Left lung (tissue), 10 donors: Measurements from ENCODE around the gene FAM228B. TPM values are rescaled to one million over a fixed set of nuclear protein-coding genes. Genes with fewer than 3 reads are reported as not detected.

Source experiments
- ATAC-seq: fragments of 200-7000 bp; cut with Tn5 transposase; one replicate; pipeline ENCODE4 v1.9.1; 2020; ENCODE audit warnings: moderate library complexity
- DNase-seq, 4 donors: peaks; one replicate each; pipeline ENCODE4 v3.0.0-alpha.2; 2013 to 2020
- H3K27ac ChIP-seq, 2 donors: fragments of 200-600 bp; sonication (generic) in 1 of 2; one replicate each; pipeline versions ENCODE4 v1.5.0 to v1.8.0; 2020 to 2021
- H3K27me3 ChIP-seq, 2 donors: fragments of 200-600 bp; sonication (generic) in 1 of 2; one replicate each; pipeline versions ENCODE4 v1.5.0 to v1.8.0; 2020 to 2021
- H3K36me3 ChIP-seq, 2 donors: fragments of 200-600 bp; sonication (generic) in 1 of 2; one replicate each; pipeline versions ENCODE4 v1.5.0 to v1.8.0; 2020 to 2021
- H3K4me1 ChIP-seq, 2 donors: fragments of 200-600 bp; one replicate each; pipeline ENCODE4 v1.8.0; 2021
- H3K4me3 ChIP-seq, 2 donors: fragments of 200-600 bp; sonication (generic) in 1 of 2; one replicate each; pipeline versions ENCODE4 v1.5.0 to v1.8.0; 2020 to 2021; ENCODE audit warnings: mild to moderate bottlenecking in 1 of 2
- H3K9me3 ChIP-seq, 2 donors: fragments of 200-600 bp; sonication (generic) in 1 of 2; one replicate each; pipeline versions ENCODE4 v1.5.0 to v1.8.0; 2020 to 2021
- intact Hi-C, 2 donors: fragments of 100-400 bp; cut with DNase I; formaldehyde crosslinking; loops; one replicate each; pipeline versions ENCODE4 v1.11.2 to v1.14.2; 2022
- polyA plus RNA-seq, 6 donors: library from polyadenylated mRNA; unstranded; fragments of 120-200 nt; gene quantifications; one replicate each; pipeline ENCODE4 v1.2.1, GENCODE V29; 2013; ENCODE audit not compliant: insufficient read length in 6 of 6
- total RNA-seq, 2 donors: library from RNA; stranded (reverse); fragmentation: NEBNext Ultra II Directional; extraction: Animal tissue kit (Norgen Biotek cat#: 25700); gene quantifications; one replicate each; pipeline ENCODE4 v1.2.1, GENCODE V29; 2021
- TF ChIP-seq, protein P1 (sequence below), 2 donors: fragments of 200-600 bp; sonication (generic) in 1 of 2; IDR thresholded peaks; one replicate each; pipeline versions ENCODE4 v1.5.0 to v1.8.0; 2021; ENCODE audit warnings: antibody characterized with exemption in 2 of 2
- donor health status: DM: no; HTN: yes; CAD: no.
- donor health status: DM: no; HTN: no; CAD: no.

Gene FAM228B
- total and polyA plus RNA-seq, 8 donors = 18.2 to 30.6 (median 26.2) TPM

DNA sequence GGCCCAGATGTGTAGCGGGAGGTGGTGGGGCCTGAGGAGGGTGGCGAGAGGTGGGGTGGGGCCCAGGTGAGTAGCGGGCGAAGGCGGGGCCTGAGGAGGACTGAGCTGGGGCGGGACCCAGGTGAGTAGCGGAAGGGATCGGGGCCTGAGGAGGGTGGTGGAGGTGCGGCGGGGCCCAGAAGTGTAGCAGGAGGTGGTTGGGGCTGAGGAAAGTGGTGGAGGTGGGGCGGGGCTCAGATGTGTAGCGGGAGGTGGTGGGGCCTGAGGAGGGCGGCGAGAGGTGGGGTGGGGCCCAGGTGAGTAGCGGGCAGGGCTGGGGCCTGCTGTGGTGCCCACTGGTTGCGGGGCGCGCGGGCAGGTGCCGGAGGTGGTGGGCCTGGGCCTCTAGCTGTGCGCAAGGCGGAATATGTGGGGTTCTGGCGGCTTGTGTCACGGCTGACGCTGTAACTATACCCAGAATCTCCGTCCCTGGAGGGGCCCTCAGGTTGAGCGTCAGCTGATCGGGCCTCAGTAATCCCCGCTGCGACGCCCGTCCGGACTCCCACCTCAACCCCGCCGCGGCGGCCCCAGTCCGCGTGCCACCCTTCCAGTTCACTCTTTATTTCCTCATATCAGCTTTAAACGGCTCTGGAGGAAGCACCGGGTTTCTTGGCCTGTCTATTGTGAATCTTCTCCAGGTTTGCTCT lies 46.3 kb upstream of the FAM228B start:
- Histone ChIP-seq H3K36me3 (peaks cover 0 to 46% of the 10 kb centered on the region in 2 donors), H3K27me3 (no peaks in the 10 kb centered on the region), H3K9me3 (no peaks in the 10 kb centered on the region), H3K4me3 (peak overlapping the region; percentile 52 to 88), H3K4me1 (peaks cover 17 to 48% of the 10 kb centered on the region in 2 donors), H3K27ac (peak overlapping the region; percentile 87 to 94)
- DNase-seq (no peak), ATAC-seq (no peak)
- intact Hi-C loops = no loop called here
- TF ChIP-seq, protein P1, sequence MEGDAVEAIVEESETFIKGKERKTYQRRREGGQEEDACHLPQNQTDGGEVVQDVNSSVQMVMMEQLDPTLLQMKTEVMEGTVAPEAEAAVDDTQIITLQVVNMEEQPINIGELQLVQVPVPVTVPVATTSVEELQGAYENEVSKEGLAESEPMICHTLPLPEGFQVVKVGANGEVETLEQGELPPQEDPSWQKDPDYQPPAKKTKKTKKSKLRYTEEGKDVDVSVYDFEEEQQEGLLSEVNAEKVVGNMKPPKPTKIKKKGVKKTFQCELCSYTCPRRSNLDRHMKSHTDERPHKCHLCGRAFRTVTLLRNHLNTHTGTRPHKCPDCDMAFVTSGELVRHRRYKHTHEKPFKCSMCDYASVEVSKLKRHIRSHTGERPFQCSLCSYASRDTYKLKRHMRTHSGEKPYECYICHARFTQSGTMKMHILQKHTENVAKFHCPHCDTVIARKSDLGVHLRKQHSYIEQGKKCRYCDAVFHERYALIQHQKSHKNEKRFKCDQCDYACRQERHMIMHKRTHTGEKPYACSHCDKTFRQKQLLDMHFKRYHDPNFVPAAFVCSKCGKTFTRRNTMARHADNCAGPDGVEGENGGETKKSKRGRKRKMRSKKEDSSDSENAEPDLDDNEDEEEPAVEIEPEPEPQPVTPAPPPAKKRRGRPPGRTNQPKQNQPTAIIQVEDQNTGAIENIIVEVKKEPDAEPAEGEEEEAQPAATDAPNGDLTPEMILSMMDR (IDR thresholded peaks at IDR 0.05) = no peak

DNA sequence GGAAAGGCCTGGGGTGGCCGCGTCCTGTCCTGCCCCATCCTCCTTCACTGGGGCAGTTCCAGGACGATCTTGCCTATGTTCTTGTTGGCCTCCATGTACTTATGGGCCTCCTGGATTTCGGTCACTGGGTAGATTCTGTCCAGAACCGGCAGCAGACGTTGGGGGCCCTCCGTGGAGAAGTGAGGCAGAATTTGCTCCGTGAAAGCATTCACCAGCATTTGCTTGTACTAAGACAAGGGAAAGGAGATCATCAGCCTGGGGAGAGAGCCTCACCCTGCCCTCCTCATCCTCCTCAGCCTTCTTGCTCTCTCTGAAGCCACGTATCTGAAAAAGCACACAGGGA lies 45.8 kb upstream of the FAM228B start:
- H3K36me3 ChIP-seq = peaks cover 0 to 46% of the 10 kb centered on the region in 2 donors
- intact Hi-C loops = no loop called here
- no peaks in the 10 kb centered on the region for H3K9me3 ChIP-seq
- no peaks in the 10 kb centered on the region for H3K27me3 ChIP-seq
- peaks cover 17 to 53% of the 10 kb centered on the region in 2 donors for H3K4me1 ChIP-seq
- peak overlapping the region; percentile 87 to 94 for H3K27ac ChIP-seq
- H3K4me3 ChIP-seq = peak overlapping the region; percentile 52 to 88
- TF ChIP-seq, protein P1 (IDR thresholded peaks at IDR 0.05) = no peak
- DNase-seq = no peak
- ATAC-seq = no peak

DNA sequence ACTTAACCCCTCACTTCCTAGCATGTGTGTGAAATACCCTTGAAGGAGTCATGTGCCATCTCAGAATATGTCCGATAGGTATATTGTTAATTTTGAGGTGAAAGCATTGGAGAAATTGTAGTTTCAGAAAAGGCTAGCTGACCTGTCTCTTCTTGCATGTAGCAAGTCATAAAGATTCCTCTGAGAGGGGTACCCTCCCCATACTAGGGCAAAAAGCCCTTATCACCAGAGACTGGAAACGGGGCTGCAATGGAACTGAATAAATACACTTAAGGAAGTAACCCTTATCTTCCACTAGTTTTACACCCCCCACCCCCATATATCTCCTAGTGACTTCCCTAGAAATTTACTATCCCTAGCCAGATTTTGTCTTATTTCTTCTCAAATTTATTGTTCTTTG lies 45.4 kb upstream of the FAM228B start:
- Histone ChIP-seq H3K36me3 (peaks cover 0 to 45% of the 10 kb centered on the region in 2 donors), H3K9me3 (no peaks in the 10 kb centered on the region), H3K4me3 (peak overlapping the region in 1 of 2 donors; percentile 88), H3K27me3 (no peaks in the 10 kb centered on the region), H3K27ac (peak overlapping the region; percentile 87 to 94), H3K4me1 (peaks cover 20 to 56% of the 10 kb centered on the region in 2 donors)
- intact Hi-C loops = no loop called here
- TF ChIP-seq, protein P1 (IDR thresholded peaks at IDR 0.05) = no peak
- DNase-seq (no peak), ATAC-seq (no peak)

DNA sequence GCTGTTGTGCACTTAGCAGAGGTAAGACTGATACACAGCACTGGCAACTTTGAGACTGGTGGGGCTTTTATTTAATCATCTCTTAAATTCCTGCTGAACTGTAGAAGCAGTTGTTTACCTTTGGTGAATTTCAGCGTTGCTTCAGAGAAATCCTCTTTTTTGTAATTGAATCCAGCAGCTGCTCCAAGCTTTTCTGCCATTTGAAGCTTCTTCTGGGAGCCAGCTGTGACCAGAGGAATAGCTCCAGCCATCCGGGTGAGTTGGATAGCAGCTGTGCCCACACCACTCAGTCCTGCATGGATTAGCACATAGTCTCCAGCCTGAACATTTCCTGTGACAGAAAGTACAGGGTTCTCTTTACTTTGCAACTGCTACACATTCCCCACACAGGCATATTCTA lies 42.6 kb upstream of the FAM228B start:
- peak overlapping the region in 1 of 2 donors; percentile 90 for H3K27ac ChIP-seq
- no peaks in the 10 kb centered on the region for H3K27me3 ChIP-seq
- ATAC-seq (no peak), DNase-seq (no peak)
- peaks cover 14 to 55% of the 10 kb centered on the region in 2 donors for H3K4me1 ChIP-seq
- no peaks in the 10 kb centered on the region for H3K9me3 ChIP-seq
- intact Hi-C loops = no loop called here
- H3K36me3 ChIP-seq = peaks cover 0 to 35% of the 10 kb centered on the region in 2 donors
- no peak overlapping the region for H3K4me3 ChIP-seq
- TF ChIP-seq, protein P1 (IDR thresholded peaks at IDR 0.05) = no peak

DNA sequence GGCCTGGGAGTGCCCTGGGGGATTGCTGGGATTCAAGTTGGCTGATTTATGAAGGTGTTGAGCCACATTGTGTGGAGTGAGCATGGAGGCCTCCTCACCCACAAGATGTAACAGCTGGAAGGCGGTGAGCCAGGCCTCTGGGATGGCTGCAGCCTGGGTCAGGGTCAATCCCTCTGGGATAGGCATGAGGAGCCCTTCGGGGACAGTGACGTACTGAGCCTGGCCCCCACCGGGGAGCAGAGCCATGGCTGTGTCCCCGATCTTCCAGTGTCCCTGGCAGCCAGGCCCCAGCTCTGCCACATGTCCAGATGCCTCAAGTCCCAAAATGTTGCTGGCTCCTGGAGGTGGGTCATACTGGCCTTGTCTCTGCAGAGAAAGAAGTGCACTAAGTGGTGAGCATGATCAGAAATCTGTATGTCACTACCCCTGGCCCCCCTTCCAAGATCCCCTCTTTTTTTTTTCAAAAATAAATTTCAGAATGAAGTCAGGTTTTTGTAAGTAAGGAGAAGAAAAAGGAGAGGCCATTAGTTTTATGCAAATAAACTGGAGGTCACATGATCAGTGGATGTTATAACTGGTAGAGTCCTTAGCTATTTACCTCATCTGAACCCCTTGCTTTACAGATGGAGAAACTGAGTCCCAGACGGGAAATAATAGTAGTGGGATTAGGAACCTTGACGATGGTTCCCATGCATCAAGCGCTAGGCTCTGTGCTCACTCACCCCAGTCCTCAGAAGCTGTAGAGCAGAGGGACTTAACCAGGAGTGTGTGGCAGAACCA lies 40.3 kb upstream of the FAM228B start:
- peaks cover 10 to 44% of the 10 kb centered on the region in 2 donors for H3K4me1 ChIP-seq
- H3K9me3 ChIP-seq = no peaks in the 10 kb centered on the region
- DNase-seq (no peak), ATAC-seq (no peak)
- peak overlapping the region; percentile 62 to 67 for H3K4me3 ChIP-seq
- intact Hi-C loops = no loop called here
- H3K27me3 ChIP-seq = no peaks in the 10 kb centered on the region
- H3K36me3 ChIP-seq = peaks cover 0 to 35% of the 10 kb centered on the region in 2 donors
- peak overlapping the region; percentile 90 to 96 for H3K27ac ChIP-seq
- TF ChIP-seq, protein P1 (IDR thresholded peaks at IDR 0.05) = no peak
